HCT116 (cell line): ENCODE results near the gene PPM1H. TPM values are rescaled to one million over a fixed set of nuclear protein-coding genes. Genes with fewer than 3 reads are reported as not detected.

Source experiments
- ATAC-seq: fragments of 200-7000 bp; cut with Tn5 transposase; 2 replicates; pipeline ENCODE4 v1.9.1; 2020; ENCODE audit warnings: mild to moderate bottlenecking, moderate library complexity
- BruUV-seq: library from RNA; stranded (reverse); fragments of 400-500 nt; replicated peaks from 2 replicates; lab custom pipeline; 2021; lab: Mats Ljungman, UMichigan
- CTCF ChIA-PET: fragments of 300-600 bp; sonication (Branson Sonifier 250); formaldehyde crosslinking; loops from one replicate; lab custom pipeline; 2021; ENCODE audit warnings: antibody characterized with exemption; lab: Charles Lee
- POLR2A ChIA-PET: fragments of 300-600, 350-600 bp; sonication (Branson Sonifier 250); formaldehyde crosslinking; loops from one replicate; lab custom pipeline; 2021; ENCODE audit warnings: antibody characterized with exemption; lab: Charles Lee
- RAD21 ChIA-PET, 2 experiments: fragments of 300-600 bp; sonication (Branson Sonifier 250); formaldehyde crosslinking; loops; one replicate each; lab custom pipeline; 2023; ENCODE audit warnings: low total read pairs in 2 of 2; ENCODE audit not compliant: uncharacterized antibody in 2 of 2, unreplicated experiment in 2 of 2, low non-redundant PET in 1 of 2; lab: Charles Lee
- DNase-seq: peaks from one replicate; pipeline ENCODE4 v3.0.0-alpha.2; 2010; ENCODE audit warnings: low read depth, low spot score
- H2AFZ ChIP-seq: fragments of 200-600 bp; shearing (Covaris generic), sonication (generic); 2 replicates; pipeline ENCODE4 v1.6.1; 2017; ENCODE audit warnings: low read depth, mixed run types, mixed read lengths, antibody characterized with exemption, low read length; ENCODE audit not compliant: poor library complexity, severe bottlenecking
- H3K27ac ChIP-seq: 2 replicates; pipeline ENCODE4 v1.5.1; 2012; ENCODE audit warnings: low read depth, low read length
- H3K27me3 ChIP-seq: fragments of 200-600 bp; sonication (generic); 2 replicates; pipeline ENCODE4 v1.6.1; 2016; ENCODE audit warnings: mixed run types, low read length, mixed read lengths; ENCODE audit not compliant: insufficient read depth
- H3K36me3 ChIP-seq, 2 experiments: fragments of 200-500 bp in 1 of 2; fragments of 200-600 bp in 1 of 2; sonication (Bioruptor generic) in 1 of 2; sonication (generic) in 1 of 2; 2 replicates each; pipeline versions ENCODE4 v1.5.1 to v1.6.1; 2014 to 2016; ENCODE audit warnings: low read length in 2 of 2, inconsistent platforms in 1 of 2, mixed read lengths in 1 of 2, mixed run types in 1 of 2; ENCODE audit not compliant: insufficient read depth in 2 of 2, control insufficient read depth in 1 of 2
- H3K4me1 ChIP-seq, 2 experiments: fragments of 200-600 bp in 1 of 2; sonication (generic) in 1 of 2; 2 replicates each; pipeline versions ENCODE4 v1.5.1 to v1.6.1; 2012 to 2017; ENCODE audit warnings: low read length in 2 of 2, inconsistent platforms in 1 of 2, mild to moderate bottlenecking in 1 of 2, mixed read lengths in 1 of 2, mixed run types in 1 of 2, moderate library complexity in 1 of 2; ENCODE audit not compliant: insufficient read depth in 2 of 2, control insufficient read depth in 1 of 2
- H3K4me2 ChIP-seq: fragments of 200-600 bp; sonication (generic); 2 replicates; pipeline ENCODE4 v1.6.1; 2017; ENCODE audit warnings: mixed run types, low read length, mixed read lengths
- H3K4me3 ChIP-seq, 2 experiments: fragments of 200-600 bp in 1 of 2; sonication (generic) in 1 of 2; replicated peaks in 1 of 2; 2 replicates each; pipeline ENCODE4 v1.5.1; 2011 to 2016; ENCODE audit warnings: low read length in 2 of 2, control low read depth in 1 of 2, low read depth in 1 of 2, mild to moderate bottlenecking in 1 of 2, mixed read lengths in 1 of 2, mixed run types in 1 of 2
- H3K79me2 ChIP-seq: fragments of 200-600 bp; sonication (generic); 2 replicates; pipeline ENCODE4 v1.6.1; 2017; ENCODE audit warnings: mild to moderate bottlenecking, mixed run types, low read length, moderate library complexity, mixed read lengths; ENCODE audit not compliant: insufficient read depth
- H3K9ac ChIP-seq: fragments of 200-600 bp; sonication (generic); 2 replicates; pipeline ENCODE4 v1.6.1; 2016; ENCODE audit warnings: low read length, mixed read lengths
- H3K9me2 ChIP-seq: fragments of 200-600 bp; sonication (generic), shearing (Covaris generic); 2 replicates; pipeline ENCODE4 v1.6.1; 2017; ENCODE audit warnings: mixed run types, mild to moderate bottlenecking, moderate library complexity; ENCODE audit not compliant: insufficient read depth
- H3K9me3 ChIP-seq, 2 experiments: fragments of 200-500 bp in 1 of 2; fragments of 200-600 bp in 1 of 2; sonication (Bioruptor generic) in 1 of 2; sonication (generic) in 1 of 2; 2 replicates each; pipeline ENCODE4 v1.6.1; 2014 to 2017; ENCODE audit warnings: low read length in 2 of 2, mixed read lengths in 2 of 2, inconsistent platforms in 1 of 2, low read depth in 1 of 2, mild to moderate bottlenecking in 1 of 2, mixed run types in 1 of 2, moderate library complexity in 1 of 2; ENCODE audit not compliant: control insufficient read depth in 1 of 2, insufficient read depth in 1 of 2
- H4K20me1 ChIP-seq: fragments of 200-600 bp; sonication (generic), shearing (Covaris generic); 2 replicates; pipeline ENCODE4 v1.6.1; 2017; ENCODE audit warnings: mixed run types, mild to moderate bottlenecking, moderate library complexity; ENCODE audit not compliant: insufficient read depth
- EZH2 ChIP-seq: fragments of 200-600 bp; sonication (generic); IDR thresholded peaks from 2 replicates; pipeline ENCODE4 v1.6.1; 2017; ENCODE audit warnings: antibody characterized with exemption, mixed run types
- JUND ChIP-seq: IDR thresholded peaks from 2 replicates; pipeline ENCODE4 v1.6.1; 2012
- POLR2A ChIP-seq: IDR thresholded peaks from 2 replicates; pipeline ENCODE4 v1.7.0; 2011; ENCODE audit warnings: borderline replicate concordance; ENCODE audit not compliant: insufficient read depth, insufficient read length; ENCODE audit errors: extremely low read depth
- POLR2AphosphoS5 ChIP-seq: IDR thresholded peaks from 2 replicates; pipeline ENCODE4 v1.6.1; 2011; ENCODE audit warnings: mild to moderate bottlenecking, low read depth, low read length, moderate library complexity
- SP1 ChIP-seq: IDR thresholded peaks from 2 replicates; pipeline ENCODE4 v1.6.1; 2012; ENCODE audit warnings: low read depth
- SRF ChIP-seq: IDR thresholded peaks from 2 replicates; pipeline ENCODE4 v1.6.1; 2012; ENCODE audit warnings: low read depth
- YY1 ChIP-seq: IDR thresholded peaks from 2 replicates; pipeline ENCODE4 v1.6.1; 2011; ENCODE audit warnings: low read length, low read depth, moderate library complexity, mild to moderate bottlenecking; ENCODE audit not compliant: insufficient replicate concordance; ENCODE audit errors: extremely low read depth
- intact Hi-C: fragments of 100-400 bp; cut with micrococcal nuclease; formaldehyde crosslinking; loops from 2 replicates; pipeline ENCODE4 v1.10.0; 2022
- total RNA-seq: library from RNA; stranded (reverse); gene quantifications from one replicate; pipeline ENCODE4 v1.2.1, GENCODE V29; 2021; ENCODE audit not compliant: unreplicated experiment
- TF ChIP-seq, protein P1 (sequence below): IDR thresholded peaks from 2 replicates; pipeline ENCODE4 v1.6.1; 2012; ENCODE audit warnings: low read depth
- TF ChIP-seq, protein P2 (sequence below): IDR thresholded peaks from 2 replicates; pipeline ENCODE4 v1.6.1; 2012
- TF ChIP-seq, protein P3 (sequence below), 3 experiments: fragments of 200-600 bp in 1 of 3; sonication (generic) in 1 of 3; IDR thresholded peaks in 2 of 3; conservative IDR thresholded peaks in 1 of 3; 2 replicates each; pipeline ENCODE4 v1.5.1; 2012 to 2017; ENCODE audit warnings: low read depth in 2 of 3, low read length in 2 of 3, antibody characterized with exemption in 1 of 3, borderline replicate concordance in 1 of 3, control low read depth in 1 of 3, mild to moderate bottlenecking in 1 of 3, mixed read lengths in 1 of 3, mixed run types in 1 of 3, moderate library complexity in 1 of 3; ENCODE audit not compliant: insufficient read depth in 1 of 3

The PPM1H gene
- total RNA-seq, 1 experiment from 2014 or later: 8.0 TPM

DNA sequence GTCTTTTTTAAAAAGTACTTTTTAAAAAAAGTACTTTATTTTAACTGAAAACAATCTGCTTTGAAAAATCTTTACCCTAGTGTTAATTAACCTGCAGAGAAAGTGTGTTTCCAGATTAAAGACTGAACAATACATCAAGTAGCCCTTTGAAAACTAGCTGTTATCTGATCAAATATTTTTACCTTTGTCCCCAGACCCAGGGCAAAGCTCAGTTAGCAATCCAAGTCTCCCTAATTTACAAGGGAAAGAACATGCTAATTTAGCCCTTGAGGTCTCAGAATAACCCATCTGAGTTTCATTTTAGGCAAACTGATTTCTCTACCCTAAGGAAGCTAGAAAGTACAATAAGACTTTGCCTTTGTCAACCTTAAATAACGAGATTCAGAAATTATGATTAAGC, 91.2 kb downstream of the PPM1H start:
- Histone ChIP-seq H3K4me2 (no peak overlapping the region), H3K9me3 (no peaks in the 10 kb centered on the region), H3K27me3 (no peaks in the 10 kb centered on the region), H3K36me3 (no peaks in the 10 kb centered on the region), H3K4me3 (no peak overlapping the region), H4K20me1 (no peaks in the 10 kb centered on the region), H2AFZ (no peak overlapping the region), H3K9ac (no peak overlapping the region), H3K4me1 (peaks cover 7 to 10% of the 10 kb centered on the region in 2 experiments), H3K9me2 (no peaks in the 10 kb centered on the region), H3K79me2 (no peaks in the 10 kb centered on the region), H3K27ac (no peak overlapping the region)
- DNase-seq (no peak), ATAC-seq (no peak)
- ChIA-PET CTCF (no interaction called here), POLR2A (no interaction called here), RAD21 (no interaction called here)
- BruUV-seq: no TSS peak
- TF ChIP-seq SP1 (no peak), YY1 (no peak), POLR2AphosphoS5 (no peak), SRF (no peak), JUND (no peak), POLR2A (no peak), EZH2 (no peak)
- TF ChIP-seq, protein P1, sequence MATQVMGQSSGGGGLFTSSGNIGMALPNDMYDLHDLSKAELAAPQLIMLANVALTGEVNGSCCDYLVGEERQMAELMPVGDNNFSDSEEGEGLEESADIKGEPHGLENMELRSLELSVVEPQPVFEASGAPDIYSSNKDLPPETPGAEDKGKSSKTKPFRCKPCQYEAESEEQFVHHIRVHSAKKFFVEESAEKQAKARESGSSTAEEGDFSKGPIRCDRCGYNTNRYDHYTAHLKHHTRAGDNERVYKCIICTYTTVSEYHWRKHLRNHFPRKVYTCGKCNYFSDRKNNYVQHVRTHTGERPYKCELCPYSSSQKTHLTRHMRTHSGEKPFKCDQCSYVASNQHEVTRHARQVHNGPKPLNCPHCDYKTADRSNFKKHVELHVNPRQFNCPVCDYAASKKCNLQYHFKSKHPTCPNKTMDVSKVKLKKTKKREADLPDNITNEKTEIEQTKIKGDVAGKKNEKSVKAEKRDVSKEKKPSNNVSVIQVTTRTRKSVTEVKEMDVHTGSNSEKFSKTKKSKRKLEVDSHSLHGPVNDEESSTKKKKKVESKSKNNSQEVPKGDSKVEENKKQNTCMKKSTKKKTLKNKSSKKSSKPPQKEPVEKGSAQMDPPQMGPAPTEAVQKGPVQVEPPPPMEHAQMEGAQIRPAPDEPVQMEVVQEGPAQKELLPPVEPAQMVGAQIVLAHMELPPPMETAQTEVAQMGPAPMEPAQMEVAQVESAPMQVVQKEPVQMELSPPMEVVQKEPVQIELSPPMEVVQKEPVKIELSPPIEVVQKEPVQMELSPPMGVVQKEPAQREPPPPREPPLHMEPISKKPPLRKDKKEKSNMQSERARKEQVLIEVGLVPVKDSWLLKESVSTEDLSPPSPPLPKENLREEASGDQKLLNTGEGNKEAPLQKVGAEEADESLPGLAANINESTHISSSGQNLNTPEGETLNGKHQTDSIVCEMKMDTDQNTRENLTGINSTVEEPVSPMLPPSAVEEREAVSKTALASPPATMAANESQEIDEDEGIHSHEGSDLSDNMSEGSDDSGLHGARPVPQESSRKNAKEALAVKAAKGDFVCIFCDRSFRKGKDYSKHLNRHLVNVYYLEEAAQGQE: no peak
- TF ChIP-seq, protein P2, sequence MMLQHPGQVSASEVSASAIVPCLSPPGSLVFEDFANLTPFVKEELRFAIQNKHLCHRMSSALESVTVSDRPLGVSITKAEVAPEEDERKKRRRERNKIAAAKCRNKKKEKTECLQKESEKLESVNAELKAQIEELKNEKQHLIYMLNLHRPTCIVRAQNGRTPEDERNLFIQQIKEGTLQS: no peak
- TF ChIP-seq, protein P3, sequence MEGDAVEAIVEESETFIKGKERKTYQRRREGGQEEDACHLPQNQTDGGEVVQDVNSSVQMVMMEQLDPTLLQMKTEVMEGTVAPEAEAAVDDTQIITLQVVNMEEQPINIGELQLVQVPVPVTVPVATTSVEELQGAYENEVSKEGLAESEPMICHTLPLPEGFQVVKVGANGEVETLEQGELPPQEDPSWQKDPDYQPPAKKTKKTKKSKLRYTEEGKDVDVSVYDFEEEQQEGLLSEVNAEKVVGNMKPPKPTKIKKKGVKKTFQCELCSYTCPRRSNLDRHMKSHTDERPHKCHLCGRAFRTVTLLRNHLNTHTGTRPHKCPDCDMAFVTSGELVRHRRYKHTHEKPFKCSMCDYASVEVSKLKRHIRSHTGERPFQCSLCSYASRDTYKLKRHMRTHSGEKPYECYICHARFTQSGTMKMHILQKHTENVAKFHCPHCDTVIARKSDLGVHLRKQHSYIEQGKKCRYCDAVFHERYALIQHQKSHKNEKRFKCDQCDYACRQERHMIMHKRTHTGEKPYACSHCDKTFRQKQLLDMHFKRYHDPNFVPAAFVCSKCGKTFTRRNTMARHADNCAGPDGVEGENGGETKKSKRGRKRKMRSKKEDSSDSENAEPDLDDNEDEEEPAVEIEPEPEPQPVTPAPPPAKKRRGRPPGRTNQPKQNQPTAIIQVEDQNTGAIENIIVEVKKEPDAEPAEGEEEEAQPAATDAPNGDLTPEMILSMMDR (IDR thresholded peaks at IDR 0.05 in 2 of 3, conservative IDR thresholded peaks at IDR 0.05 in 1 of 3; ENCODE audit: borderline replicate concordance in 1 of 3, insufficient read depth in 1 of 3, low read depth in 2 of 3, low read length in 2 of 3): no peak
- intact Hi-C loops: no loop called here
